Astrocyte of the spinal cord (primary cell): ENCODE data around the gene ZNF701.
"Not testable (repeated sequence)": the region's sequence is repeated elsewhere in the genome, so short reads cannot be mapped to it uniquely, and the experiment has no call there.

Experiments
- DNase-seq: peaks from one replicate; pipeline ENCODE4 v3.0.0; 2011; ENCODE audit warnings: low read depth, low spot score
- H3K4me3 ChIP-seq: 2 replicates; pipeline ENCODE4 v1.5.1; 2011; ENCODE audit warnings: low read depth, mild to moderate bottlenecking, low read length, moderate library complexity
- in situ Hi-C: cut with HindIII; loops from 2 replicates; pipeline ENCODE4 v1.10.0; 2017; ENCODE audit warnings: low sequenced_read_pairs
- TF ChIP-seq, protein P1 (sequence below): IDR thresholded peaks from 2 replicates; pipeline ENCODE4 v1.5.1; 2012; ENCODE audit warnings: low read depth, mild to moderate bottlenecking, low read length, inconsistent platforms

Gene ZNF701

DNA sequence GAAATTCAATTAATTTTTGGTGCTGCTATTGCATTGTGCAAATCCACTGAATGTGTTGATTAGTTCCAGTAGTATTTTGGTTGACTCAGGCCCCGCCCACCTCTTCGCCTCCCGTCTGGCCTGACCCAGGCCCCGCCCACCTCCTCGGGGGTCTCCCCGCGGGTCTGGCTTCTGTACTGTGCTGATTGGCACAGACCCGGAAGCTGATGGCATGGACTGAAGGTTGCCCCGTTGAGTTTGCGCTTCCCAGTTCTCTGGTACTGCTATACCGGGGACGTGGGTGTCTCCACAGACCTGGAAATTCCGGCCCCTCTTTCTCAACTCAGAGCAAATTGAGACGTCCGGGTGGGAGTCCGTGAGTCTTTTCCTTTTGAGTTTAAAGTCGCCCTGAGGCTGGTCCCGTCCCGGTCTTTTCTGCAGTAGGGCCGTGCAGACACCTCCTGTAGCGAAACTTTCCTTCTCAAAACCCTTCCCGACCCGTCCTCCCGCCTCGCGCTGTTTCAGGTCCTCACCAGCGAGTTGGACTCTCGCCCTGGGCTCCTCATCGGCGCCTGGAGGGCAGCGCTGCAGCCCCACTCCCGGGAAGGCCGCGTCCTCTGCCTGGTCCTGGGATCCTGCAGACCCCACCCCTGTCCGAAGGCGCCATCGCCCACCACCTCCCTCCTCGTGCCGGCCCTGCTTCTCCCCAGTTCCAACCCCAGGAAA, 14.8 kb downstream of the ZNF701 start:
- DNase-seq = no peak
- H3K4me3 ChIP-seq = peak overlapping the region; percentile 26
- TF ChIP-seq, protein P1, sequence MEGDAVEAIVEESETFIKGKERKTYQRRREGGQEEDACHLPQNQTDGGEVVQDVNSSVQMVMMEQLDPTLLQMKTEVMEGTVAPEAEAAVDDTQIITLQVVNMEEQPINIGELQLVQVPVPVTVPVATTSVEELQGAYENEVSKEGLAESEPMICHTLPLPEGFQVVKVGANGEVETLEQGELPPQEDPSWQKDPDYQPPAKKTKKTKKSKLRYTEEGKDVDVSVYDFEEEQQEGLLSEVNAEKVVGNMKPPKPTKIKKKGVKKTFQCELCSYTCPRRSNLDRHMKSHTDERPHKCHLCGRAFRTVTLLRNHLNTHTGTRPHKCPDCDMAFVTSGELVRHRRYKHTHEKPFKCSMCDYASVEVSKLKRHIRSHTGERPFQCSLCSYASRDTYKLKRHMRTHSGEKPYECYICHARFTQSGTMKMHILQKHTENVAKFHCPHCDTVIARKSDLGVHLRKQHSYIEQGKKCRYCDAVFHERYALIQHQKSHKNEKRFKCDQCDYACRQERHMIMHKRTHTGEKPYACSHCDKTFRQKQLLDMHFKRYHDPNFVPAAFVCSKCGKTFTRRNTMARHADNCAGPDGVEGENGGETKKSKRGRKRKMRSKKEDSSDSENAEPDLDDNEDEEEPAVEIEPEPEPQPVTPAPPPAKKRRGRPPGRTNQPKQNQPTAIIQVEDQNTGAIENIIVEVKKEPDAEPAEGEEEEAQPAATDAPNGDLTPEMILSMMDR = no peak
- in situ Hi-C loops = no loop called here

DNA sequence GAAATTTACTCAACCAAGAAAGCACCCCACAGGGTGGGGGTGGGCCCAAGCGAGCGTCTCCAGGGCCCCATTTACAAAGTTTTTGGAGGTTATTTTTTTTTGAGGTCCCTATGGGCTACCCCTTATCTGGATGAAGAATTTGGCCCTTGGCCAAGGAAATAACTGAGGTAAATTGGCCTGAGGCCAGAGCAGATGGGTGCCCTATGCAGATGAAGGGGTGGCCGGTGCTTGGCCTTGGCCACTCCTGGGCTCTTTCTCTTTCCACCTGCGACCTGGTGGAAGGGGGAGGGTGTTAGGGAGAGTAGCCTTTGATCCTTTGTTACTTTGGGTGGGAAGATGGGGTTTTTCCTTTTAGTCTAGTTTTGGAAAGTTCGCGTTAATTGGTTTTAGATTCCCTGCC, 15.5 kb downstream of the ZNF701 start:
- in situ Hi-C loops = no loop called here
- TF ChIP-seq, protein P1 = no peak
- no peak overlapping the region for H3K4me3 ChIP-seq
- DNase-seq = no peak

DNA sequence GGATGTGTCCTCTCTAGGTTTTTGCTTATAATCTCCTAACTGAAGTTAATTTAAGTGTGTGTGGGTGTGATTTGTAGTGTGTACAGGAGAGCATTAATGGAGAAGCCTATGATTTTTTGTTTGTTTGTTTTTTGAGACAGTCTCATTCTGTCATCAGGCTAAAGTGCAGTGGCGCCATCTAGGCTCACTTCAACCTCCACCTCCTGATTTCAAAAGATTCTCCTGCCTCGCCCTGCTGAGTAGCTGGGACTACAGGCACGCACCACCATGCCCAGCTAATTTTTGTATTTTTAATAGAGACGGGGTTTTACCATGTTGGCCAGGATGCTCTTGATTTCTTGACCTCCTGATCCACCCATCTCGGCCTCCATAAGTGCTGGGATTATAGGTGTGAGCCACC, 20.6 kb downstream of the ZNF701 start:
- TF ChIP-seq, protein P1 = no peak
- in situ Hi-C loops = no loop called here
- no peak overlapping the region for H3K4me3 ChIP-seq
- DNase-seq = no peak

DNA sequence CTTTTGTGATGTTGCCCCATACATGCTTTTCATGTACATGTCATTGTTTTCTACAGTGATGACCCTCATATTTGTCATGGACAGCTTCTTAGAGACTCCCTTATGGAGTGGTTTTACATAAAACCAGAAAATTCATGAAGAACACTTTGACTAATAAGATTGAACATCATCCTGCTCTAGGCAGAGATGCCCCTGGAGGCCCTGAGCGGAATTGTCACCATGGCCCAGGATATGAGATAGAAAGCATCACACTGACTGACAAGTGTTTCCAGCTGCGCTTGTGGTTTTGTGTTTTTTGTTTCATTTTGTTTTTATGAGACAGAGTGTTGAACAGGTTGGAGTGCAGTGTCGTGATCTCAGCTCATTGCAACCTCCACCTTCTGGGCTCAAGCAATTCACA, 22.2 kb downstream of the ZNF701 start:
- no peak overlapping the region for H3K4me3 ChIP-seq
- no peak for DNase-seq
- TF ChIP-seq, protein P1 = no peak
- in situ Hi-C loops = no loop called here

DNA sequence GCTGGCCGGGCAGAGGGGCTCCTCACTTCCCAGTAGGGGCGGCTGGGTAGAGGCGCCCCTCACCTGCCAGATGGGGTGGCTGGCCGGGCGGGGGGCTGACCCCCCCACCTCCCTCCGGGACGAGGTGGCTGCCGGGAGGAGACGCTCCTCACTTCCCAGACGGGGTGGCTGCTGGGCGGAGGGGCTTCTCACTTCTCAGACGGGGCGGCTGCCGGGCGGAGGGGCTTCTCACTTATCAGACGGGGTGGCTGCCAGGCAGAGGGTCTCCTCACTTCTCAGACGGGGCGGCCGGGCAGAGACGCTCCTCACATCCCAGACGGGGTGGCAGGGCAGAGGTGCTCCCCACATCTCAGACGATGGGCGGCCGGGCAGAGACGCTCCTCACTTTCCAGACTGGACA, 23.4 kb downstream of the ZNF701 start:
- in situ Hi-C loops = not testable (repeated sequence)

DNA sequence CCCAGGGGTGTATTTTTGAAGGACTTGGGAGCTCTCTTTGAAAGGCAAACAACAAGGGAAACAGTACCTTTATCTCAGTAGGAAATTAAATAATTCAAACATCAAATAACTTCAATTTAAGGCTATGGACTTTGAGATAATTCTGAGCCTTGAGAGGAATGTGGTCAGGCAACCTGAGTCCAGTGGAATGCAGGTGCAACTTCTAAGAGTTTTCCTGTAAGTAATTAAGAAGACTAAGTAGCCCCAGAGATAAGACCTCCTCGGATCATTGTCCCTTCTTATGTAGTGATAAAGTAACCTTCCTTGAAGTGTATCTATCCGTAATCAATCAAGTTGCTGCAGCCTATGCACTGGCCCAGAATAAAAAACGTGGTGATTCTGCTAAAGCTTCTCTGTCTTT, 29.2 kb downstream of the ZNF701 start:
- in situ Hi-C loops = no loop called here
- H3K4me3 ChIP-seq = no peak overlapping the region
- no peak for DNase-seq
- TF ChIP-seq, protein P1 = no peak

More for the DNA sequence above, 23.4 kb downstream of the ZNF701 start:
- not testable (repeated sequence) for DNase-seq, H3K4me3 ChIP-seq

DNA sequence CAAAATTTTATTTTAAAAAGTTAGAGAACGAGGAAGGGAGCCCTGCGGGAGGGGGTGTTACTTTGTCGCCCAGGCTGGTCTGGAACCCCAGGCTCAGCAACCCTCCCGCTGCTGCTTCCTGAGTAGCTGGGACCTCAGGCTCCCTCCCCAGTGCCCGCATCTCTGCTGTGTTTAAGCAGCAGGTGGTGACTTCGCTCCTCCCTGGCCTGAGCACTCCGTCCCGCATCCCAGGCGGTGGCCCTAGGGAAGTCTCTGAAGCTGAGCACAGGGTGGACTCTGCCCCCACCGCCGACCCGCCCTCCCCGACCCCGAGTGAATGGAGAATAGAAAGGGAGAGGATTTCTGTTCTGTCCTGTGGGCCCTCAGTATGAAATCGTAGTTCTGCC, 30.5 kb downstream of the ZNF701 start:
- DNase-seq = no peak
- H3K4me3 ChIP-seq = peak overlapping the region; percentile 45
- in situ Hi-C loops = no loop called here
- TF ChIP-seq, protein P1 = no peak
